MV-4-11 (cell line): ENCODE measurements around the gene CAPN15.

Experiments used
- DNase-seq: peaks from one replicate; lab custom pipeline; 2025; lab: John Stamatoyannopoulos, UW

Gene CAPN15

GRCh38 chr16:578232-578869, 50.8 kb downstream of the CAPN15 start:
- no peak for DNase-seq

GRCh38 chr16:578870-579405, 51.4 kb downstream of the CAPN15 start:
- peak; percentile 79 for DNase-seq

GRCh38 chr16:580141-580945, 52.8 kb downstream of the CAPN15 start:
- DNase-seq: no peak

- no peak for DNase-seq
Observed at GRCh38 chr16:580946-581498, 53.5 kb downstream of the CAPN15 start.

- DNase-seq: no peak
Observed at GRCh38 chr16:582218-582613, 54.7 kb downstream of the CAPN15 start.

- no peak for DNase-seq
Observed at GRCh38 chr16:582614-583331, 55.3 kb downstream of the CAPN15 start.

GRCh38 chr16:583470-583814, 55.9 kb downstream of the CAPN15 start:
- no peak for DNase-seq

GRCh38 chr16:583815-584591, 56.5 kb downstream of the CAPN15 start:
- no peak for DNase-seq

GRCh38 chr16:585351-585750, 57.8 kb downstream of the CAPN15 start:
- DNase-seq: no peak

GRCh38 chr16:586047-586644, 58.6 kb downstream of the CAPN15 start:
- DNase-seq: no peak

GRCh38 chr16:586645-587590, 59.4 kb downstream of the CAPN15 start:
- no peak for DNase-seq

- no peak for DNase-seq
Observed at GRCh38 chr16:588639-588888, 61.1 kb downstream of the CAPN15 start.

GRCh38 chr16:588889-589657, 61.6 kb downstream of the CAPN15 start:
- peak; percentile 91 for DNase-seq

- peak; percentile 94 for DNase-seq
Observed at GRCh38 chr16:589658-590187, 62.2 kb downstream of the CAPN15 start, which contains the start of gene RAB40C. TSS of gene RAB40C (plus strand) at chr16:590066. CDS start at chr16:590292, 226 bp downstream.

- DNase-seq: no peak
Observed at GRCh38 chr16:590188-590814, 62.8 kb downstream of the CAPN15 start.

- DNase-seq: no peak
Observed at GRCh38 chr16:590815-591200, 63.3 kb downstream of the CAPN15 start.

GRCh38 chr16:591231-591630, 63.7 kb downstream of the CAPN15 start:
- DNase-seq: no peak

GRCh38 chr16:591892-592517, 64.5 kb downstream of the CAPN15 start:
- no peak for DNase-seq
